K562 (cell line): ENCODE data around the gene ARHGAP26. TPM values are rescaled to one million over a fixed set of nuclear protein-coding genes. Genes with fewer than 3 reads are reported as not detected.

Experiments used
- BRF1 ChIP-seq: IDR thresholded peaks from 3 replicates; pipeline ENCODE4 v1.6.1; 2011; ENCODE audit warnings: borderline replicate concordance, mild to moderate bottlenecking; ENCODE audit not compliant: insufficient read length; ENCODE audit errors: extremely low read depth
- DEAF1 ChIP-seq: fragments of 450-650 bp; formaldehyde crosslinking; IDR thresholded peaks from 2 replicates; pipeline ENCODE4 v1.4.0; 2020; ENCODE audit warnings: mild to moderate bottlenecking, moderate library complexity
- DPF2 ChIP-seq: fragments of 450-650 bp; IDR thresholded peaks from 2 replicates; pipeline ENCODE4 v1.6.1; 2016
- ETS2 ChIP-seq: IDR thresholded peaks from 2 replicates; pipeline ENCODE4 v1.6.1; 2016; ENCODE audit warnings: borderline replicate concordance, missing genetic modification characterization, mild to moderate bottlenecking, moderate library complexity, missing compliant biosample characterization; ENCODE audit not compliant: poor library complexity, severe bottlenecking
- FOXA1 ChIP-seq: fragments of 450-650 bp; IDR thresholded peaks from 2 replicates; pipeline ENCODE4 v1.6.1; 2016; ENCODE audit warnings: mild to moderate bottlenecking, borderline replicate concordance
- FUS ChIP-seq: fragments of 200-400 bp; formaldehyde crosslinking; optimal IDR thresholded peaks from 2 replicates; pipeline ENCODE3; 2017; ENCODE audit warnings: low read depth, low read length
- GTF2A2 ChIP-seq: IDR thresholded peaks from 2 replicates; pipeline ENCODE4 v1.6.1; 2016; ENCODE audit warnings: mild to moderate bottlenecking, missing genetic modification characterization, missing compliant biosample characterization
- HLTF ChIP-seq: fragments of 450-650 bp; IDR thresholded peaks from 2 replicates; pipeline ENCODE4 v1.6.1; 2016
- MBD2 ChIP-seq: sonication (generic); IDR thresholded peaks from 2 replicates; pipeline ENCODE4 v1.6.1; 2016; ENCODE audit warnings: low read depth, borderline replicate concordance
- MLLT1 ChIP-seq, 2 experiments: fragments of 450-650 bp; IDR thresholded peaks; 2 replicates each; pipeline ENCODE4 v1.6.1; 2016
- PCBP1 ChIP-seq: fragments of 200-400 bp; formaldehyde crosslinking; IDR thresholded peaks from 2 replicates; pipeline ENCODE4 v1.6.1; 2018; ENCODE audit warnings: mild to moderate bottlenecking, low read depth, low read length; ENCODE audit not compliant: poor library complexity, severe bottlenecking
- PTBP1 ChIP-seq: fragments of 200-400 bp; formaldehyde crosslinking; IDR thresholded peaks from 2 replicates; pipeline ENCODE4 v1.6.1; 2017; ENCODE audit warnings: low read depth, low read length
- RBM15 ChIP-seq: fragments of 200-400 bp; formaldehyde crosslinking; IDR thresholded peaks from 2 replicates; pipeline ENCODE4 v1.6.1; 2018; ENCODE audit warnings: mild to moderate bottlenecking, low read length, moderate library complexity; ENCODE audit not compliant: insufficient read depth
- RFX1 ChIP-seq: fragments of 450-650 bp; IDR thresholded peaks from 2 replicates; pipeline ENCODE4 v1.6.1; 2016; ENCODE audit warnings: mild to moderate bottlenecking, moderate library complexity
- SRSF1 ChIP-seq: fragments of 200-400 bp; formaldehyde crosslinking; IDR thresholded peaks from 2 replicates; pipeline ENCODE4 v1.6.1; 2017; ENCODE audit warnings: mild to moderate bottlenecking, low read depth, low read length, moderate library complexity
- TAL1 ChIP-seq: fragments of 450-650 bp; IDR thresholded peaks from 2 replicates; pipeline ENCODE4 v1.6.1; 2016; ENCODE audit warnings: mild to moderate bottlenecking
- TEAD1 ChIP-seq, 2 experiments: fragments of 450-650 bp in 1 of 2; sonication (generic) in 1 of 2; formaldehyde crosslinking; IDR thresholded peaks; 2 replicates each; pipeline versions ENCODE4 v1.4.0 to v1.8.0; 2020 to 2022; ENCODE audit warnings: mild to moderate bottlenecking in 2 of 2, missing genetic modification reagents in 1 of 2
- TEAD2 ChIP-seq: fragments of 450-650 bp; IDR thresholded peaks from 2 replicates; pipeline ENCODE4 v1.6.1; 2016; ENCODE audit warnings: missing genetic modification characterization, control low read depth, missing compliant biosample characterization
- THAP7 ChIP-seq: fragments of 250-450 bp; sonication (Bioruptor Pico); IDR thresholded peaks from 2 replicates; pipeline ENCODE4 v1.5.0; 2021
- ZNF347 ChIP-seq: fragments of 450-650 bp; formaldehyde crosslinking; IDR thresholded peaks from 2 replicates; pipeline ENCODE4 v1.4.0; 2020; ENCODE audit warnings: low read depth, mild to moderate bottlenecking, moderate library complexity
- ZNF561 ChIP-seq: fragments of 450-650 bp; formaldehyde crosslinking; conservative IDR thresholded peaks from 2 replicates; pipeline ENCODE4 v1.4.0; 2020; ENCODE audit warnings: mild to moderate bottlenecking, moderate library complexity
- ZNF584 ChIP-seq: fragments of 200-800 bp; sonication (Bioruptor generic); IDR thresholded peaks from 2 replicates; pipeline ENCODE4 v1.6.1; 2016; ENCODE audit warnings: low read depth, mild to moderate bottlenecking, missing genetic modification characterization, missing compliant biosample characterization
- polyA plus RNA-seq, 8 experiments: library from polyadenylated mRNA; depleted of rRNA in 4 of 8; stranded (reverse) in 5 of 8; unstranded in 3 of 8; fragments of >200 nt; fragmentation: Nextera tagmentation in 2 of 8; fragmentation: Illumina TruSeq in 1 of 8; extraction: Ambion mirVana in 2 of 8; extraction: Trizol in 1 of 8; gene quantifications; 2 replicates each; pipeline versions ENCODE4 v1.2.1 to v1.2.3, GENCODE V29; 2011 to 2014; ENCODE audit warnings: inconsistent platforms in 1 of 8, missing spikeins in 1 of 8
- total RNA-seq, 7 experiments: library from RNA; depleted of rRNA in 6 of 7; stranded (reverse); fragments of >200 nt in 6 of 7; fragmentation: Illumina TruSeq in 2 of 7; extraction: Trizol in 2 of 7; gene quantifications; 2 replicates each; pipeline versions ENCODE4 v1.2.1 to v1.2.3, GENCODE V29; 2011 to 2021; ENCODE audit warnings: low replicate concordance in 1 of 7
- TF ChIP-seq, protein P1 (sequence below): fragments of 450-650 bp; IDR thresholded peaks from 2 replicates; pipeline ENCODE4 v1.6.1; 2016; ENCODE audit warnings: low read depth, mild to moderate bottlenecking, moderate library complexity
- TF ChIP-seq, protein P2 (sequence below): fragments of 450-650 bp; formaldehyde crosslinking; IDR thresholded peaks from 2 replicates; pipeline ENCODE4 v1.4.0; 2020; ENCODE audit warnings: mild to moderate bottlenecking, mixed read lengths

Gene ARHGAP26
- total and polyA plus RNA-seq, 9 of the 15 experiments (the other 6 are each of a cell fraction or from before 2014, with no cell fraction given), result 0.13 to 1.1 (median 0.55) TPM

DNA sequence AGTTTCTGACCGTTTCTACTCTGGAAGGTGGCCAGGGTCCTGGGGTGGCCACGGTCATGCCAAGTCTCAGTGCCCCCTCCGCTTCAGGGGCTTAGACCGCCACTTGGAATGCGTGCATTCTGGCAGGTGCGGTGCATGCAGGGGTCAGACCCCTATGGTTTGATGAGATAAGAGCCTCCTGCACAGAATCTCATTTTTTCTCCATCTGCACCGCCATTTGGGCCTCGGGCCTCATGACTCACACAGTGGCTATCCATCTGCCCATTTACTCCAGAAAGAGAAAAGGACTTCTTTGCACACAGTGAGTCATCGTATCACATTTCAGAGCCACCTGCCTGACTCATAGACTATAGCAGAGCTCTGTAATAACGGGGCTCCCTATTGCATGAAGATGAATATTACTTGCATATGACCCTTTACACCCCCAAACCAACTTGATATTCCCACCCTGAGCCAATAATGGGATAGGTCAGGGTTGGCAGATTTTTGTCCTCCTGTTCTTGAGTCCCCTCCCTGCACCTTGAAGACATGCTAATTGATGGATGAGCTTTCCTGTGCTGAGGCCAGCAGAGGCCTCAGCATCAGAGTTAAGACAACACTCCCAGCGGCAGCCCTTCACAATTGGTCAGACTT lies 475.9 kb downstream of the ARHGAP26 start (continued):
- TF ChIP-seq DEAF1 (CRISPR knock-in tag), result no peak
- no peak for TF ChIP-seq FUS
- TF ChIP-seq THAP7 (CRISPR knock-in tag), result no peak
- TF ChIP-seq GTF2A2, result no peak
- no peak for TF ChIP-seq RFX1
- TF ChIP-seq FOXA1, result no peak
- TF ChIP-seq TAL1, result peak; percentile 65; the same call in 1 of the 2 replicates
- no peak for TF ChIP-seq SRSF1
- peak; percentile 54 to 71; a peak in 2 of 4 replicates for TF ChIP-seq TEAD1 (CRISPR knock-in tag; IDR thresholded peaks at IDR 0.05)
- no peak for TF ChIP-seq ETS2 (tag)
- 0 out of 2 replicates have a peak, but pooled peaks have one; percentile 41 for TF ChIP-seq MBD2
- TF ChIP-seq DPF2, result peak; percentile 97
- TF ChIP-seq TEAD2 (tag), result no peak
- TF ChIP-seq, protein P1, sequence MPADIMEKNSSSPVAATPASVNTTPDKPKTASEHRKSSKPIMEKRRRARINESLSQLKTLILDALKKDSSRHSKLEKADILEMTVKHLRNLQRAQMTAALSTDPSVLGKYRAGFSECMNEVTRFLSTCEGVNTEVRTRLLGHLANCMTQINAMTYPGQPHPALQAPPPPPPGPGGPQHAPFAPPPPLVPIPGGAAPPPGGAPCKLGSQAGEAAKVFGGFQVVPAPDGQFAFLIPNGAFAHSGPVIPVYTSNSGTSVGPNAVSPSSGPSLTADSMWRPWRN, result no peak
- no peak for TF ChIP-seq ZNF584 (CRISPR knock-in tag)
- TF ChIP-seq, protein P2, sequence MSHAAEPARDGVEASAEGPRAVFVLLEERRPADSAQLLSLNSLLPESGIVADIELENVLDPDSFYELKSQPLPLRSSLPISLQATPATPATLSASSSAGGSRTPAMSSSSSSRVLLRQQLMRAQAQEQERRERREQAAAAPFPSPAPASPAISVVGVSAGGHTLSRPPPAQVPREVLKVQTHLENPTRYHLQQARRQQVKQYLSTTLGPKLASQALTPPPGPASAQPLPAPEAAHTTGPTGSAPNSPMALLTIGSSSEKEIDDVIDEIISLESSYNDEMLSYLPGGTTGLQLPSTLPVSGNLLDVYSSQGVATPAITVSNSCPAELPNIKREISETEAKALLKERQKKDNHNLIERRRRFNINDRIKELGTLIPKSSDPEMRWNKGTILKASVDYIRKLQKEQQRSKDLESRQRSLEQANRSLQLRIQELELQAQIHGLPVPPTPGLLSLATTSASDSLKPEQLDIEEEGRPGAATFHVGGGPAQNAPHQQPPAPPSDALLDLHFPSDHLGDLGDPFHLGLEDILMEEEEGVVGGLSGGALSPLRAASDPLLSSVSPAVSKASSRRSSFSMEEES (CRISPR knock-in tag), result no peak
- TF ChIP-seq HLTF, result no peak
- TF ChIP-seq ZNF347 (CRISPR knock-in tag), result no peak
- TF ChIP-seq RBM15, result no peak
- no peak for TF ChIP-seq PTBP1
- TF ChIP-seq PCBP1, result no peak
- TF ChIP-seq BRF1, result no peak
- no peak for TF ChIP-seq ZNF561 (CRISPR knock-in tag)
- no peak for TF ChIP-seq MLLT1 (IDR thresholded peaks at IDR 0.05)
